Measurements from ENCODE around the gene CEP72. TPM values are rescaled to one million over a fixed set of nuclear protein-coding genes. Genes with fewer than 3 reads are reported as not detected.

The CEP72 gene, protein sequence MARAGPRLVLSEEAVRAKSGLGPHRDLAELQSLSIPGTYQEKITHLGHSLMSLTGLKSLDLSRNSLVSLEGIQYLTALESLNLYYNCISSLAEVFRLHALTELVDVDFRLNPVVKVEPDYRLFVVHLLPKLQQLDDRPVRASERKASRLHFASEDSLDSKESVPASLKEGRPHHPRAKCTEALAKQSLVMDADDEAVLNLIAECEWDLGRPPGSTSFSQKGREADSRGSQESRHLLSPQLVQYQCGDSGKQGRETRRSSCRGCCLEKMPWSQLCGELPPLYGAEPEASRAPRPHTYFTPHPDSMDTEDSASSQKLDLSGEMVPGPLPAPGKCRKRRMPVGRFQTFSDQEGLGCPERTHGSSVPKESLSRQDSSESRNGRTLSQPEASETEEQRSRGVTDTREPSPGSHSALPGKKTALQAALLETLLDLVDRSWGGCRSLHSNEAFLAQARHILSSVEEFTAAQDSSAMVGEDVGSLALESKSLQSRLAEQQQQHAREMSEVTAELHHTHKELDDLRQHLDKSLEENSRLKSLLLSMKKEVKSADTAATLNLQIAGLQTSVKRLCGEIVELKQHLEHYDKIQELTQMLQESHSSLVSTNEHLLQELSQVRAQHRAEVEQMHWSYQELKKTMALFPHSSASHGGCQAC
- 10 to 100 TPM; 22.5 to 23.2 TPM for total RNA-seq

DNA sequence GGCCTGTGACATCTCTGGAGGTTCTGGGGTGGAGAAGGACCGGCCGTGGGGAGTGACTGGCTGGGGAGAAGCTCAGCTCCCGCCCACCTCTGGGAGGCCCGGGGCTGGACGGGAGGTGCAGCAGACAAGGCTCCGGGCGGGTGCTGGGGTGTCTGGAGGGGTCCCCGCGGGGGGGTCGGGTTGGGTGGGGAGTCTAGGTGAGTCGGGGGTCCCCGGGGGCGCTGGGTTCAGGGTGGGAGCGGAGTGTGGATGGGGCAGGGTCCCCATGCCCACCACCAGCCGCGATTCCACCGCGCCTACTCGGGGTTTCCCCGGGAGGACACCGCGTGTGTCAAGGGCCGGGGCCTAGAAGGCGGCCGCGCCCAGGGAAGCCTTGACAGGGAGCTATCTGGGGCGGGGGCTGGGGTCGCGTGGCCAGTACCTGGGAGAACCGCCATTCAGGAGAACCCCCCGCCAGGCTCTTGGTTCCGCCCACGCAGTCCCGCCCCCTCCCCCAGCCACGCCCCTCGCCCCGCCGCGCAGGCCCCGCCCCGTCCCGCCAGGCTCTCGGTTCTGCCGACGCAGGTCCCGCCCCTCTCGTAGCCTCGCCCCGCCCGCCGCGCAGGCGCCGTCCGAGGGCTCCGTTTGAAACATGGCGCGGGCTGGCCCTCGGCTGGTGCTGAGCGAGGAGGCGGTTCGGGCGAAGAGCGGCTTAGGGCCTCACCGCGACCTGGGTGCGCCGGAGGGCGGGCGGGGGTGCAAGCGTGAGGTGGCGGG lies at the start of gene CEP72:
Gene CEP72, plus strand, starts transcription at position 610 of the 756 bp plus-strand sequence. Its CDS starts 22 bp downstream, at position 632.

DNA sequence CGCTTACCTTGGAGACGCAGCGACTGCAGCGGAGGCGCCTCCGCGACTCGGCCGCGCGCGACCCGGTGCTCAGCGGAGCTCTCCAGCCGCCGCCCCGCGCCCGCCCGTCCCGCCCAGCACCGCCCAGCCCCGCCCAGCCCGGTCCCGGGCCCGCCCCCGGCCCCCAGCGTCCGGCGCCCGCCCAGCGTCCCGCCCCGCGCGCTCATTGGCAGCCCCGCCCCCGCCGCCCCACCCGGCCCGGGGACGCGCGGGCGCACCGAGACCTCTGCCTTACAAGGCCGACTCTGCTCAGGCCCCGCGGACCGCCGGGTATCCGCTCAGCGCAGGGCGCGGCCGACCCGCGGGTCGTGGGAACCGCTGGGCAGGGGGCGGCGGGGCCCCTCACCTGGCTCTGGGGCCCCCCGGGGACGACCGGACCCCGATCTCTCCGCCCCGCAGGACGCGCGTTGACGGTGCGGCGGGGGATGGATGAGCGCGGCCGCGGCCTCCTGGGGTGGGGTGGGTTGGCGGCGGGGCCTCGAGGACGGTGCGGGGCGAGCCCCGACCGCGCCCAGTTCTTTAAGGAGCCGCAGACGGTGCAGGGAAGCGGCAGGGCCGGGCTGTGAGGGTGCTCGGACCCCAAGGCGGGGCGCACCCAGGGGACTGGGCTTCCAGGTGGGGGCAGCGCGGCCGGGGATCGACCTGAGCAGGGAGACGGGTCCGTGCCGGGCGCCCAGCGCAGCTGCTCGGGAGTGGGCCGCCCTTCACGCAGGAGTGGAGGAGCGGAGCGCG lies 81.3 kb downstream of the CEP72 start, which contains the start of gene TPPP:
Gene TPPP, minus strand, starts transcription at position 82 of the 771 bp plus-strand sequence. CDS start 15,292 bp downstream, outside the sequence.

Other genes starting within 250 kb of the CEP72 start
- 10 to 100 TPM; 68.3 to 74.1 TPM for gene EXOC3, start 169.2 kb upstream of the CEP72 start, total RNA-seq
- 1 to 10 TPM; 1.7 to 1.8 TPM for gene SLC9A3, start 87.9 kb upstream of the CEP72 start, total RNA-seq
- gene TPPP, start 81.0 kb downstream of the CEP72 start, total RNA-seq: under 1 TPM; 0.05 TPM
- gene ZDHHC11B, start 172.4 kb downstream of the CEP72 start, total RNA-seq: under 1 TPM in 1 of 2 experiments, not detected in 1; 0.24 TPM
- gene ZDHHC11, start 238.6 kb downstream of the CEP72 start, total RNA-seq: 1 to 10 TPM; 7.7 to 8.7 TPM